IMR-90 (cell line): ENCODE measurements around the gene TBCA. TPM values are rescaled to one million over a fixed set of nuclear protein-coding genes. Genes with fewer than 3 reads are reported as not detected.

Source experiments
- ATAC-seq: fragments of 200-7000 bp; cut with Tn5 transposase; 2 replicates; pipeline ENCODE4 v1.9.1; 2020; ENCODE audit warnings: low read depth, mild to moderate bottlenecking, moderate library complexity
- BruUV-seq: library from RNA; stranded (reverse); fragments of 400-500 nt; replicated peaks from 2 replicates; lab custom pipeline; 2021; lab: Mats Ljungman, UMichigan
- CTCF ChIA-PET: fragments of 300-600 bp; formaldehyde crosslinking; extraction: SDS; loops from one replicate; lab custom pipeline; 2021; ENCODE audit warnings: antibody characterized with exemption; lab: Yijun Ruan, JAX
- POLR2A ChIA-PET: fragments of 300-600 bp; sonication (Branson Sonifier 250); formaldehyde crosslinking; loops from one replicate; lab custom pipeline; 2022; ENCODE audit warnings: antibody characterized with exemption; ENCODE audit not compliant: unreplicated experiment; lab: Charles Lee
- DNase-seq: peaks from one replicate; pipeline ENCODE4 v3.0.0; 2013
- H2AFZ ChIP-seq: replicated peaks from 2 replicates; pipeline ENCODE3; 2013; ENCODE audit warnings: low read length, mild to moderate bottlenecking; ENCODE audit not compliant: poor library complexity
- H2AK5ac ChIP-seq: 2 replicates; pipeline ENCODE4 v1.6.1; 2013; ENCODE audit warnings: low read depth, low read length, inconsistent platforms
- H2AK9ac ChIP-seq: replicated peaks from 2 replicates; pipeline ENCODE3; 2013; ENCODE audit warnings: mild to moderate bottlenecking, low read depth, low read length, moderate library complexity; ENCODE audit not compliant: poor library complexity
- H2BK120ac ChIP-seq: 2 replicates; pipeline ENCODE4 v1.6.1; 2013; ENCODE audit warnings: low read depth, low read length, inconsistent platforms
- H2BK15ac ChIP-seq: 3 replicates; pipeline ENCODE4 v1.6.1; 2013; ENCODE audit warnings: low read depth, low read length, inconsistent platforms
- H2BK20ac ChIP-seq: 2 replicates; pipeline ENCODE4 v1.6.1; 2013; ENCODE audit warnings: low read depth, mild to moderate bottlenecking, inconsistent platforms, low read length, moderate library complexity
- H2BK5ac ChIP-seq: 2 replicates; pipeline ENCODE4 v1.6.1; 2013; ENCODE audit warnings: mild to moderate bottlenecking, low read depth, low read length, inconsistent platforms; ENCODE audit not compliant: poor library complexity, severe bottlenecking
- H3K14ac ChIP-seq: replicated peaks from 2 replicates; pipeline ENCODE4 v1.6.1; 2013; ENCODE audit warnings: low read depth, low read length, inconsistent platforms
- H3K18ac ChIP-seq: 2 replicates; pipeline ENCODE4 v1.6.1; 2013; ENCODE audit warnings: low read depth, low read length, control low read depth
- H3K23ac ChIP-seq: 2 replicates; pipeline ENCODE4 v1.6.1; 2013; ENCODE audit warnings: low read depth, low read length, inconsistent platforms
- H3K27ac ChIP-seq: 2 replicates; pipeline ENCODE4 v1.5.1; 2013; ENCODE audit warnings: mild to moderate bottlenecking, control low read depth, low read length; ENCODE audit not compliant: insufficient read depth
- H3K27me3 ChIP-seq: 2 replicates; pipeline ENCODE4 v1.6.1; 2013; ENCODE audit warnings: low read length; ENCODE audit not compliant: control insufficient read depth, insufficient read depth
- H3K36me3 ChIP-seq: 2 replicates; pipeline ENCODE4 v1.6.1; 2013; ENCODE audit warnings: low read length, mixed read lengths; ENCODE audit not compliant: control insufficient read depth, insufficient read depth
- H3K4ac ChIP-seq: 2 replicates; pipeline ENCODE4 v1.6.1; 2013; ENCODE audit warnings: low read depth, low read length, inconsistent platforms
- H3K4me1 ChIP-seq: 2 replicates; pipeline ENCODE4 v1.6.1; 2013; ENCODE audit warnings: low read length, mixed read lengths; ENCODE audit not compliant: control insufficient read depth, insufficient read depth
- H3K4me2 ChIP-seq: 2 replicates; pipeline ENCODE4 v1.6.1; 2013; ENCODE audit warnings: low read depth, mild to moderate bottlenecking, control low read depth, low read length, moderate library complexity
- H3K4me3 ChIP-seq: 2 replicates; pipeline ENCODE4 v1.5.1; 2013; ENCODE audit warnings: low read depth, mild to moderate bottlenecking, control low read depth, low read length, moderate library complexity; ENCODE audit not compliant: insufficient read depth
- H3K56ac ChIP-seq: 2 replicates; pipeline ENCODE4 v1.6.1; 2013; ENCODE audit warnings: low read length, inconsistent platforms; ENCODE audit not compliant: insufficient read depth; ENCODE audit errors: extremely low read depth
- H3K79me1 ChIP-seq, 2 experiments: 2 replicates each; pipeline ENCODE4 v1.6.1; 2013; ENCODE audit warnings: low read length in 2 of 2, inconsistent platforms in 1 of 2, low read depth in 1 of 2
- H3K9ac ChIP-seq: 2 replicates; pipeline ENCODE4 v1.6.1; 2013; ENCODE audit warnings: low read depth, low read length, control low read depth
- H3K9me1 ChIP-seq: 2 replicates; pipeline ENCODE4 v1.6.1; 2013; ENCODE audit warnings: low read length, inconsistent platforms; ENCODE audit not compliant: insufficient read depth
- H3K9me3 ChIP-seq: 2 replicates; pipeline ENCODE4 v1.6.1; 2013; ENCODE audit warnings: low read length; ENCODE audit not compliant: control insufficient read depth, insufficient read depth
- H4K20me1 ChIP-seq: 2 replicates; pipeline ENCODE4 v1.6.1; 2013; ENCODE audit warnings: low read length, inconsistent platforms; ENCODE audit not compliant: insufficient read depth
- H4K5ac ChIP-seq: 2 replicates; pipeline ENCODE4 v1.6.1; 2013; ENCODE audit warnings: mild to moderate bottlenecking, low read depth, low read length, control low read depth
- H4K8ac ChIP-seq, 2 experiments: 2 replicates each; pipeline ENCODE4 v1.6.1; 2013; ENCODE audit warnings: low read depth in 2 of 2, low read length in 2 of 2, control low read depth in 1 of 2, inconsistent platforms in 1 of 2
- H4K91ac ChIP-seq: 2 replicates; pipeline ENCODE4 v1.6.1; 2013; ENCODE audit warnings: low read depth, low read length, inconsistent platforms; ENCODE audit not compliant: insufficient read depth
- BHLHE40 ChIP-seq: fragments of 150-350 bp; IDR thresholded peaks from 2 replicates; pipeline ENCODE4 v1.6.1; 2016; ENCODE audit warnings: mild to moderate bottlenecking, low read depth, low read length
- CEBPB ChIP-seq: IDR thresholded peaks from 2 replicates; pipeline ENCODE4 v1.6.1; 2012; ENCODE audit warnings: low read depth, low read length, improper control_type of control experiment
- CHD1 ChIP-seq: IDR thresholded peaks from 2 replicates; pipeline ENCODE4 v1.6.1; 2012; ENCODE audit warnings: low read depth, low read length, improper control_type of control experiment
- ELK1 ChIP-seq: fragments of 150-350 bp; IDR thresholded peaks from 2 replicates; pipeline ENCODE4 v1.6.1; 2016; ENCODE audit warnings: low read depth, mild to moderate bottlenecking, low read length, moderate library complexity, borderline replicate concordance
- FOS ChIP-seq: fragments of 150-350 bp; IDR thresholded peaks from 2 replicates; pipeline ENCODE4 v1.6.1; 2016; ENCODE audit warnings: low read depth, low read length
- MAFK ChIP-seq: IDR thresholded peaks from 2 replicates; pipeline ENCODE4 v1.6.1; 2012; ENCODE audit warnings: low read depth, low read length, improper control_type of control experiment
- MXI1 ChIP-seq: IDR thresholded peaks from 2 replicates; pipeline ENCODE4 v1.6.1; 2012; ENCODE audit warnings: low read depth, mild to moderate bottlenecking, low read length, moderate library complexity, borderline replicate concordance
- NFE2L2 ChIP-seq: fragments of 150-350 bp; IDR thresholded peaks from 2 replicates; pipeline ENCODE4 v1.6.1; 2016; ENCODE audit warnings: low read depth, mild to moderate bottlenecking, low read length
- POLR2A ChIP-seq: IDR thresholded peaks from 2 replicates; pipeline ENCODE4 v1.6.1; 2012; ENCODE audit warnings: mild to moderate bottlenecking, low read depth, low read length
- RCOR1 ChIP-seq: IDR thresholded peaks from 2 replicates; pipeline ENCODE4 v1.6.1; 2012; ENCODE audit warnings: mild to moderate bottlenecking, low read length, improper control_type of control experiment; ENCODE audit not compliant: insufficient replicate concordance
- RFX5 ChIP-seq: IDR thresholded peaks from 2 replicates; pipeline ENCODE4 v1.8.0; 2012; ENCODE audit warnings: low read depth, mild to moderate bottlenecking, low read length, moderate library complexity
- USF2 ChIP-seq: fragments of 150-350 bp; IDR thresholded peaks from 2 replicates; pipeline ENCODE4 v1.6.1; 2017; ENCODE audit warnings: mild to moderate bottlenecking, antibody characterized with exemption, low read length, low read depth
- WGBS, 2 experiments: methylation state at CpG; one replicate each; pipeline versions ENCODE4 v1.1.5 to v1.1.7; 2013; ENCODE audit warnings: missing lambda C conversion rate in 2 of 2; ENCODE audit not compliant: insufficient read length in 1 of 2; ENCODE audit errors: extremely low coverage in 2 of 2; 5-methylcytosine and 5-hydroxymethylcytosine counted together
- dilution Hi-C: fragments of 300-500 bp; cut with HindIII; formaldehyde crosslinking; loops from one replicate; pipeline ENCODE4 v1.14.3; 2018; ENCODE audit warnings: low sequenced_read_pairs; ENCODE audit not compliant: unreplicated experiment
- in situ Hi-C: fragments of 300-500 bp; cut with MboI; formaldehyde crosslinking; loops from 3 replicates; pipeline ENCODE4 v1.14.3; 2019; ENCODE audit warnings: low sequenced_read_pairs, inconsistent platforms, mixed read lengths
- intact Hi-C: fragments of 100-400 bp; cut with micrococcal nuclease; formaldehyde crosslinking; loops from 2 replicates; pipeline ENCODE4 v1.10.0; 2022
- polyA plus RNA-seq, 3 experiments: library from polyadenylated mRNA; depleted of rRNA; stranded (reverse); fragments of >200 nt; gene quantifications; 2 replicates each; pipeline ENCODE4 v1.2.3, GENCODE V29; 2012; ENCODE audit warnings: low replicate concordance in 1 of 3
- total RNA-seq: library from RNA; depleted of rRNA; stranded (reverse); fragments of >200 nt; gene quantifications from 2 replicates; pipeline ENCODE4 v1.2.3, GENCODE V29; 2012

TBCA gene
- total and polyA plus RNA-seq, 2 of the 4 experiments (the other 2 are of a cell fraction): 6.1 to 137 TPM

GRCh38 chr5:77718934-77719610, 57.1 kb downstream of the TBCA start:
- Histone ChIP-seq H3K56ac (no peak overlapping the region), H3K23ac (no peak overlapping the region), H3K14ac (no peak overlapping the region), H3K27me3 (no peaks in the 10 kb centered on the region), H4K8ac (no peak overlapping the region), H3K79me1 (peaks cover 11 to 44% of the 10 kb centered on the region in 2 experiments), H2BK20ac (no peak overlapping the region), H3K27ac (no peak overlapping the region), H3K9ac (no peak overlapping the region), H3K18ac (no peak overlapping the region), H3K4me2 (no peak overlapping the region), H2AK9ac (no peak overlapping the region), H3K4ac (no peak overlapping the region), H3K4me3 (no peak overlapping the region), H3K4me1 (no peaks in the 10 kb centered on the region), H4K91ac (no peak overlapping the region), H2AFZ (no peak overlapping the region), H4K5ac (no peak overlapping the region), H4K20me1 (peaks cover 10% of the 10 kb centered on the region; the same call in 1 of the 2 replicates), H2BK15ac (no peak overlapping the region), H2AK5ac (no peak overlapping the region), H3K36me3 (no peaks in the 10 kb centered on the region), H2BK5ac (no peak overlapping the region), H3K9me3 (no peaks in the 10 kb centered on the region), H3K9me1 (peaks cover 7% of the 10 kb centered on the region; the same call in 1 of the 2 replicates), H2BK120ac (no peak overlapping the region)
- BruUV-seq: no TSS peak
- ATAC-seq (no peak), DNase-seq (no peak)
- intact Hi-C loops: no loop called here
- WGBS, 2 experiments: no CpG with 5 or more reads among the region's 6 CpGs
- ChIA-PET CTCF (no interaction called here), POLR2A (no interaction called here)
- in situ Hi-C loops: no loop called here
- TF ChIP-seq CHD1: no peak
- no peak for TF ChIP-seq NFE2L2
- TF ChIP-seq MXI1: no peak
- no peak for TF ChIP-seq USF2
- no peak for TF ChIP-seq CEBPB
- no peak for TF ChIP-seq FOS
- no peak for TF ChIP-seq ELK1
- TF ChIP-seq MAFK: no peak
- no peak for TF ChIP-seq POLR2A
- TF ChIP-seq RFX5: no peak
- TF ChIP-seq RCOR1: no peak
- no peak for TF ChIP-seq BHLHE40
- dilution Hi-C loops: no loop called here
